SK-N-SH (cell line): Measurements from ENCODE around the gene TMPRSS13. TPM values are rescaled to one million over a fixed set of nuclear protein-coding genes. Genes with fewer than 3 reads are reported as not detected.

Experiments used
- CTCF ChIA-PET: fragments of 300-600, 350-600 bp; formaldehyde crosslinking; extraction: SDS; loops from one replicate; lab custom pipeline; 2021; lab: Yijun Ruan, JAX
- POLR2A ChIA-PET: fragments of 350-600 bp; sonication (Branson Sonifier 250); formaldehyde crosslinking; extraction: SDS; loops from one replicate; lab custom pipeline; 2020; ENCODE audit warnings: antibody characterized with exemption, inconsistent platforms; lab: Yijun Ruan, JAX
- DNase-seq: peaks from one replicate; pipeline ENCODE4 v3.0.0; 2012
- H2AFZ ChIP-seq: fragments of 200-600 bp; sonication (generic); 2 replicates; pipeline ENCODE4 v1.8.1; 2016; ENCODE audit warnings: antibody characterized with exemption, mild to moderate bottlenecking, low read depth
- H3F3A ChIP-seq: fragments of 200-600 bp; sonication (generic); replicated peaks from 2 replicates; pipeline ENCODE3; 2016; ENCODE audit warnings: antibody characterized with exemption, mild to moderate bottlenecking; ENCODE audit not compliant: insufficient read depth
- H3K27ac ChIP-seq, 2 experiments: fragments of 200-500 bp in 1 of 2; fragments of 200-600 bp in 1 of 2; sonication (Bioruptor generic) in 1 of 2; sonication (generic), shearing (Covaris generic) in 1 of 2; 2 replicates each; pipeline versions ENCODE4 v1.5.1 to v1.6.1; 2014 to 2016; ENCODE audit warnings: low read depth in 2 of 2, inconsistent platforms in 1 of 2, low read length in 1 of 2, mild to moderate bottlenecking in 1 of 2, mixed read lengths in 1 of 2
- H3K27me3 ChIP-seq: fragments of 200-600 bp; sonication (generic), shearing (Covaris generic); 2 replicates; pipeline ENCODE4 v1.6.1; 2016; ENCODE audit warnings: mixed run types; ENCODE audit not compliant: insufficient read depth
- H3K36me3 ChIP-seq, 2 experiments: fragments of 200-500 bp in 1 of 2; fragments of 200-600 bp in 1 of 2; sonication (Bioruptor generic) in 1 of 2; sonication (generic) in 1 of 2; replicated peaks in 1 of 2; 2 replicates each; pipeline versions ENCODE3 to v1.5.1; 2014 to 2016; ENCODE audit warnings: low read length in 1 of 2, mild to moderate bottlenecking in 1 of 2; ENCODE audit not compliant: insufficient read depth in 2 of 2, control insufficient read depth in 1 of 2
- H3K4me1 ChIP-seq, 2 experiments: fragments of 200-500 bp in 1 of 2; fragments of 200-600 bp in 1 of 2; sonication (Bioruptor generic) in 1 of 2; sonication (generic), shearing (Covaris generic) in 1 of 2; 2 replicates each; pipeline versions ENCODE4 v1.5.1 to v1.6.1; 2014 to 2016; ENCODE audit warnings: low read depth in 1 of 2, low read length in 1 of 2, mixed run types in 1 of 2; ENCODE audit not compliant: insufficient read depth in 2 of 2, control insufficient read depth in 1 of 2
- H3K4me2 ChIP-seq: fragments of 200-600 bp; sonication (generic), shearing (Covaris generic); 2 replicates; pipeline ENCODE4 v1.6.1; 2017; ENCODE audit warnings: mixed run types
- H3K4me3 ChIP-seq, 2 experiments: fragments of 200-500 bp in 1 of 2; fragments of 200-600 bp in 1 of 2; sonication (Bioruptor generic) in 1 of 2; sonication (generic), shearing (Covaris generic) in 1 of 2; 2 replicates each; pipeline versions ENCODE4 v1.5.1 to v1.8.1; 2014 to 2016; ENCODE audit warnings: low read depth in 2 of 2, inconsistent platforms in 1 of 2, low read length in 1 of 2, mild to moderate bottlenecking in 1 of 2, mixed read lengths in 1 of 2, moderate library complexity in 1 of 2
- H3K79me2 ChIP-seq: fragments of 200-600 bp; sonication (generic); 2 replicates; pipeline ENCODE4 v1.8.1; 2017; ENCODE audit warnings: mild to moderate bottlenecking; ENCODE audit not compliant: insufficient read depth
- H3K9ac ChIP-seq: fragments of 200-600 bp; sonication (generic); 2 replicates; pipeline ENCODE4 v1.6.1; 2017; ENCODE audit warnings: mixed run types
- H3K9me2 ChIP-seq: fragments of 200-600 bp; sonication (generic); 2 replicates; pipeline ENCODE4 v1.6.1; 2017; ENCODE audit warnings: mixed run types
- H3K9me3 ChIP-seq: fragments of 200-600 bp; sonication (generic); 2 replicates; pipeline ENCODE4 v1.6.1; 2017; ENCODE audit warnings: mixed run types, mild to moderate bottlenecking, moderate library complexity
- H4K20me1 ChIP-seq: fragments of 200-600 bp; sonication (generic); 2 replicates; pipeline ENCODE4 v1.6.1; 2017; ENCODE audit warnings: mild to moderate bottlenecking, mixed run types; ENCODE audit not compliant: insufficient read depth
- CHD2 ChIP-seq: fragments of 150-350 bp; IDR thresholded peaks from 2 replicates; pipeline ENCODE4 v1.6.1; 2018; ENCODE audit warnings: low read length; ENCODE audit not compliant: partially characterized antibody
- ELF1 ChIP-seq: IDR thresholded peaks from 2 replicates; pipeline ENCODE4 v1.4.0; 2012
- FOSL2 ChIP-seq: IDR thresholded peaks from 2 replicates; pipeline ENCODE4 v1.4.0; 2012; ENCODE audit warnings: low read depth, mild to moderate bottlenecking, moderate library complexity, borderline replicate concordance
- FOXJ3 ChIP-seq: sonication (generic); formaldehyde crosslinking; IDR thresholded peaks from 2 replicates; pipeline ENCODE4 v1.5.1; 2020; ENCODE audit warnings: mild to moderate bottlenecking, missing genetic modification reagents
- GATA2 ChIP-seq: sonication (generic); formaldehyde crosslinking; IDR thresholded peaks from 2 replicates; pipeline ENCODE4 v1.5.0; 2020; ENCODE audit warnings: mild to moderate bottlenecking, missing genetic modification reagents
- MAX ChIP-seq: IDR thresholded peaks from 2 replicates; pipeline ENCODE4 v1.4.0; 2012; ENCODE audit warnings: low read depth
- MEF2A ChIP-seq: IDR thresholded peaks from 2 replicates; pipeline ENCODE4 v1.4.0; 2012; ENCODE audit warnings: low read depth, borderline replicate concordance
- MXI1 ChIP-seq: IDR thresholded peaks from 2 replicates; pipeline ENCODE4 v1.6.1; 2012; ENCODE audit warnings: mild to moderate bottlenecking, low read depth, low read length, improper control_type of control experiment
- NFIC ChIP-seq: IDR thresholded peaks from 2 replicates; pipeline ENCODE4 v1.4.0; 2012; ENCODE audit warnings: borderline replicate concordance
- POLR2AphosphoS5 ChIP-seq: IDR thresholded peaks from 2 replicates; pipeline ENCODE4 v1.6.1; 2012; ENCODE audit warnings: low read depth, low read length
- RCOR1 ChIP-seq: fragments of 150-350 bp; IDR thresholded peaks from 2 replicates; pipeline ENCODE4 v1.6.1; 2017; ENCODE audit warnings: antibody characterized with exemption, low read length
- REST ChIP-seq: IDR thresholded peaks from 2 replicates; pipeline ENCODE4 v1.6.1; 2012; ENCODE audit warnings: mild to moderate bottlenecking, low read depth, low read length, moderate library complexity
- RFX5 ChIP-seq: IDR thresholded peaks from 2 replicates; pipeline ENCODE4 v1.6.1; 2012; ENCODE audit warnings: mild to moderate bottlenecking, improper control_type of control experiment, low read length
- SIN3A ChIP-seq: IDR thresholded peaks from 2 replicates; pipeline ENCODE4 v1.6.1; 2012; ENCODE audit warnings: low read depth, mild to moderate bottlenecking, low read length, moderate library complexity, borderline replicate concordance
- TAF1 ChIP-seq: IDR thresholded peaks from 2 replicates; pipeline ENCODE4 v1.6.1; 2012; ENCODE audit warnings: low read depth, mild to moderate bottlenecking, low read length, moderate library complexity, borderline replicate concordance
- TEAD4 ChIP-seq: IDR thresholded peaks from 2 replicates; pipeline ENCODE4 v1.4.0; 2012; ENCODE audit warnings: mild to moderate bottlenecking, borderline replicate concordance; ENCODE audit not compliant: insufficient read depth
- USF1 ChIP-seq: IDR thresholded peaks from 2 replicates; pipeline ENCODE4 v1.4.0; 2012; ENCODE audit warnings: low read depth, borderline replicate concordance
- WGBS: methylation state at CpG from one replicate; pipeline ENCODE4 v1.1.6; 2017; ENCODE audit warnings: low lambda C conversion rate; 5-methylcytosine and 5-hydroxymethylcytosine counted together
- polyA plus RNA-seq, 3 experiments: library from polyadenylated mRNA; depleted of rRNA; stranded (reverse); fragments of >200 nt; gene quantifications; 2 replicates each; pipeline ENCODE4 v1.2.3, GENCODE V29; 2012

TMPRSS13 gene
- polyA plus RNA-seq, 1 of the 3 experiments (the other 2 are of a cell fraction), result not detected

- no peaks in the 10 kb centered on the region for H3K79me2 ChIP-seq
- POLR2A ChIA-PET, result no interaction called here
- H3K4me2 ChIP-seq, result no peak overlapping the region
- no peaks in the 10 kb centered on the region for H3K4me1 ChIP-seq
- no peak for DNase-seq
- CTCF ChIA-PET, result interaction anchor here (0.8 to 2.5 kb wide), 3 partner anchors 15 to 75 kb away, joined by 3 to 10 read pairs (median 3); no protein-coding TSS in a partner anchor
- no peak overlapping the region for H3K27ac ChIP-seq
- no peaks in the 10 kb centered on the region; the same call in 1 of the 2 replicates for H3K27me3 ChIP-seq
- H3K4me3 ChIP-seq, result no peak overlapping the region
- H3F3A ChIP-seq, result no peaks in the 10 kb centered on the region
- H2AFZ ChIP-seq, result no peak overlapping the region
- H3K9ac ChIP-seq, result no peak overlapping the region
- no peaks in the 10 kb centered on the region for H3K36me3 ChIP-seq
- WGBS, result 32% methylated on average over 4 of the region's 4 CpGs
- no peaks in the 10 kb centered on the region for H4K20me1 ChIP-seq
- TF ChIP-seq NFIC, result no peak
- TF ChIP-seq FOXJ3 (CRISPR knock-in tag), result no peak
- no peak for TF ChIP-seq RFX5
- no peak for TF ChIP-seq SIN3A
- no peak for TF ChIP-seq FOSL2
- TF ChIP-seq TAF1, result no peak
- no peak for TF ChIP-seq USF1
- no peak for TF ChIP-seq MEF2A
- TF ChIP-seq RCOR1, result no peak
- TF ChIP-seq MAX, result no peak
- TF ChIP-seq POLR2AphosphoS5, result no peak
- TF ChIP-seq TEAD4, result no peak
- TF ChIP-seq MXI1, result no peak
- TF ChIP-seq CHD2, result no peak
- no peak for TF ChIP-seq GATA2 (CRISPR knock-in tag)
- TF ChIP-seq ELF1, result no peak
- TF ChIP-seq REST, result no peak
- TF ChIP-seq, all 33 proteins: peak for 0
- Histone ChIP-seq H3K9me3 (no peaks in the 10 kb centered on the region), H3K9me2 (no peaks in the 10 kb centered on the region)
These were observed 9.9 kb downstream of the TMPRSS13 start for GRCh38 chr11:117919341-117919740.
